ENCODE data around the gene TSPAN32.
"Not testable (repeated sequence)": the region's sequence is repeated elsewhere in the genome, so short reads cannot be mapped to it uniquely, and the experiment has no call there.

The TSPAN32 gene

DNA sequence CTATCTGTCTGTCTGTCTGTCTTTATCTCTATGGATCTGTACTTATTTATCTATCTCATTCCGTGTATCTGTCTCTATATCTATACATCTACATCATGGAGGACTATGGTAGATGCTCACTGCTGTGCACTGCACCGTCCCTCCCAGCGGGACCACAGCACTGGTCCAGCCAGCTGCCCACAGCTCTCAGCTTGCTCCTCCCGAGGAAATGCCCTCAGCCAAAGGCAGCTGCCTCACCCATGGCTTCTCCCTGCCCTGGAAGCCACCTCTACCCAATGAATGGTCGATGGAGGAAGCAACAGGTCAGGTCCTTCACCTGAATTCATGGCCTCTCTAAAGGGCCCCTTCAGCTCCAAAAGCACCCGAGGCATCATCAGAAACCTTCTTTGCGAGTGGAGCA is 60.6 kb downstream of the TSPAN32 start:
- H3K4me3 ChIP-seq (ENCODE audit: low read depth, low read length) = no peak overlapping the region
- TF ChIP-seq, protein P1, sequence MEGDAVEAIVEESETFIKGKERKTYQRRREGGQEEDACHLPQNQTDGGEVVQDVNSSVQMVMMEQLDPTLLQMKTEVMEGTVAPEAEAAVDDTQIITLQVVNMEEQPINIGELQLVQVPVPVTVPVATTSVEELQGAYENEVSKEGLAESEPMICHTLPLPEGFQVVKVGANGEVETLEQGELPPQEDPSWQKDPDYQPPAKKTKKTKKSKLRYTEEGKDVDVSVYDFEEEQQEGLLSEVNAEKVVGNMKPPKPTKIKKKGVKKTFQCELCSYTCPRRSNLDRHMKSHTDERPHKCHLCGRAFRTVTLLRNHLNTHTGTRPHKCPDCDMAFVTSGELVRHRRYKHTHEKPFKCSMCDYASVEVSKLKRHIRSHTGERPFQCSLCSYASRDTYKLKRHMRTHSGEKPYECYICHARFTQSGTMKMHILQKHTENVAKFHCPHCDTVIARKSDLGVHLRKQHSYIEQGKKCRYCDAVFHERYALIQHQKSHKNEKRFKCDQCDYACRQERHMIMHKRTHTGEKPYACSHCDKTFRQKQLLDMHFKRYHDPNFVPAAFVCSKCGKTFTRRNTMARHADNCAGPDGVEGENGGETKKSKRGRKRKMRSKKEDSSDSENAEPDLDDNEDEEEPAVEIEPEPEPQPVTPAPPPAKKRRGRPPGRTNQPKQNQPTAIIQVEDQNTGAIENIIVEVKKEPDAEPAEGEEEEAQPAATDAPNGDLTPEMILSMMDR (IDR thresholded peaks at IDR 0.05; ENCODE audit: insufficient read depth, low read depth, low read length, missing control alignments) = no peak
- DNase-seq (ENCODE audit: low read depth) = no peak

DNA sequence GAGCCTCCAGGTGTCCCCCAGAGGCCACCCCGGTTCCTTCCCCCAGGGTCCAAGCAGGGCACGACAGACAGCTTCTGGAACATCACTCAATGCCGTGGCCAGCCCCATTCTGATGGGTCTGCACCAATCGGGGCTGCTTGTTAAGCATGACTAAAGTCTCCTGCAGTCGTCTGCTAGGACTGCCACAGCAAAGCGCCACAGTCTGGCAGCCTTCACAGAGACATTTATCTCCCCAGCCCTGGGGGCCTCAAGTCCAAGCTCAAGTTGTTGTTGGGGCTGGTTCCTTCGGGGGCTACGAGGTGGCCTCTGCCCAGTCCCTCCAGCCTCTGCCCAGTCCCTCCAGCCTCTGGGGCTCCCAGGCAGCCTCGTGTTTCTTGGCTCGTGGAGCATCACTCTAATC is 61.3 kb downstream of the TSPAN32 start:
- no peak for DNase-seq (ENCODE audit: low read depth)
- TF ChIP-seq, protein P1 (IDR thresholded peaks at IDR 0.05; ENCODE audit: insufficient read depth, low read depth, low read length, missing control alignments) = no peak
- no peak overlapping the region for H3K4me3 ChIP-seq (ENCODE audit: low read depth, low read length)

GRCh38 chr11:2363577-2364370 is 62.0 kb downstream of the TSPAN32 start:
- DNase-seq (ENCODE audit: low read depth) = no peak
- H3K4me3 ChIP-seq (ENCODE audit: low read depth, low read length) = no peak overlapping the region
- TF ChIP-seq, protein P1 (IDR thresholded peaks at IDR 0.05; ENCODE audit: insufficient read depth, low read depth, low read length, missing control alignments) = no peak

- not testable (repeated sequence) for DNase-seq (ENCODE audit: low read depth); H3K4me3 ChIP-seq (ENCODE audit: low read depth, low read length)
Measured at GRCh38 chr11:2364386-2364785, 62.6 kb downstream of the TSPAN32 start.

DNA sequence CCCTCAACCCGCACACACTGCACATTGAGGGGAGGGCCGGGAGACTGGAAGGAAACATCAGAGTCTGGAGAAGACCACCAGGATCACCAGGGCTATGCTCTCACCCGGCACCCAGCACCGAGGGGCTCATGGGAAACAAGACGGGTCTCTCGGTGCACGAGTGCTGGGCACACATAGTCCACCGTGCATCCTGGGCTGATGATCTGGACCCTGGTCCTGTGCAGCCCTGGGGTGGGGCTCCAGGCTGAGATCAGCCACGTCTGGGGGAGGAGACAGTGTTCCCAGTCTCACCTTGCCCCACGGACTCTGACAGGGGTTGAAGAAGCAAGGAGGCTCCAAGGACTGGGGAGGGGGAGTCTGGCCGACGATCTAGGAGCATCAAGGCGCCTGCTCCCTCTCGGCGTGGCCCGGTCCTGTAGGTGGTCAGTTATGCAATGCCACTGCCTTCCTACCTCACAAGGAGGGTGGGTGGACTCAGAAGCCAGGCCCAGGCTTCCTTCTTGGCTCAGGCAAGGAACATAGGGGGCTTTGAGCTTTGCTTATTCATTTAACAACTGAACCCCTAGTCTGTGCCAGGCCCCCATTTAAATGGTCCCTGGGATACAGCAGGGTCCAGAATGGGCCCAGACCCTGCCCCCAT is 63.9 kb downstream of the TSPAN32 start:
- TF ChIP-seq, protein P1 (IDR thresholded peaks at IDR 0.05; ENCODE audit: insufficient read depth, low read depth, low read length, missing control alignments) = no peak
- H3K4me3 ChIP-seq (ENCODE audit: low read depth, low read length) = no peak overlapping the region
- no peak for DNase-seq (ENCODE audit: low read depth)

GRCh38 chr11:2366276-2366675 is 64.5 kb downstream of the TSPAN32 start:
- TF ChIP-seq, protein P1 (IDR thresholded peaks at IDR 0.05; ENCODE audit: insufficient read depth, low read depth, low read length, missing control alignments) = no peak
- H3K4me3 ChIP-seq (ENCODE audit: low read depth, low read length) = no peak overlapping the region
- no peak for DNase-seq (ENCODE audit: low read depth)

GRCh38 chr11:2366733-2367132 is 64.9 kb downstream of the TSPAN32 start:
- DNase-seq (ENCODE audit: low read depth) = no peak
- no peak overlapping the region for H3K4me3 ChIP-seq (ENCODE audit: low read depth, low read length)
- TF ChIP-seq, protein P1 (IDR thresholded peaks at IDR 0.05; ENCODE audit: insufficient read depth, low read depth, low read length, missing control alignments) = no peak

Measured in GM12865 (cell line).